Activated gamma-delta T cell treated with anti-CD3 and anti-CD28 coated beads, Interleukin-2, amount 50 U/mL, for 16 hours (primary cell): ENCODE results near the gene OLIG2.

Source experiments
- DNase-seq: peaks from one replicate; pipeline ENCODE4 v3.0.0-alpha.2; 2020; ENCODE audit warnings: low read depth

The OLIG2 gene

GRCh38 chr21:33064623-33065390, 39.1 kb downstream of the OLIG2 start:
- DNase-seq = no peak

- DNase-seq = no peak
Observed at GRCh38 chr21:33067043-33067442, 41.3 kb downstream of the OLIG2 start.

- DNase-seq = no peak
Observed at GRCh38 chr21:33067457-33067856, 41.7 kb downstream of the OLIG2 start.

- no peak for DNase-seq
Observed at GRCh38 chr21:33069243-33069642, 43.5 kb downstream of the OLIG2 start.

GRCh38 chr21:33069645-33069993, 43.9 kb downstream of the OLIG2 start:
- no peak for DNase-seq

GRCh38 chr21:33069994-33070743, 44.4 kb downstream of the OLIG2 start, which contains the start of gene OLIG1:
Gene OLIG1, plus strand, starts transcription at chr21:33070141. Its CDS starts 106 bp downstream, at chr21:33070247.
- DNase-seq = no peak

- no peak for DNase-seq
Observed at GRCh38 chr21:33070744-33070997, 44.9 kb downstream of the OLIG2 start.

- DNase-seq = no peak
Observed at GRCh38 chr21:33070998-33071769, 45.4 kb downstream of the OLIG2 start.

- no peak for DNase-seq
Observed at GRCh38 chr21:33071770-33072306, 46.1 kb downstream of the OLIG2 start.

GRCh38 chr21:33073636-33074035, 47.9 kb downstream of the OLIG2 start:
- no peak for DNase-seq

- no peak for DNase-seq
Observed at GRCh38 chr21:33075128-33075527, 49.4 kb downstream of the OLIG2 start.

GRCh38 chr21:33075596-33076195, 50.0 kb downstream of the OLIG2 start:
- DNase-seq = no peak

- no peak for DNase-seq
Observed at GRCh38 chr21:33076600-33077329, 51.0 kb downstream of the OLIG2 start.
